Caki2 (cell line): ENCODE measurements around the gene EPB41L5. TPM values are rescaled to one million over a fixed set of nuclear protein-coding genes. Genes with fewer than 3 reads are reported as not detected.
A peak's percentile ranks its signal among the peaks of the same experiment; 100 is the strongest.
"Not testable (repeated sequence)": the region's sequence is repeated elsewhere in the genome, so short reads cannot be mapped to it uniquely, and the experiment has no call there.

Experiments used
- DNase-seq: peaks from one replicate; pipeline ENCODE4 v3.0.0-alpha.2; 2015; ENCODE audit warnings: low read depth
- in situ Hi-C: cut with HindIII; loops from 2 replicates; pipeline ENCODE4 v1.10.0; 2016; ENCODE audit warnings: low sequenced_read_pairs, low pct_unique_long_range_greater_than_20kb, mixed read lengths
- total RNA-seq: library from RNA; depleted of rRNA; stranded (reverse); fragments of >200 nt; shearing (Covaris generic); gene quantifications from 2 replicates; pipeline ENCODE4 v1.2.3, GENCODE V29; 2014; ENCODE audit warnings: low replicate concordance

EPB41L5 gene
- total RNA-seq, 1 experiment from 2014 or later: 4.8 TPM

- in situ Hi-C loops, DNase-seq: not testable (repeated sequence)
Observed at GRCh38 chr2:120068040-120068658, 55.3 kb downstream of the EPB41L5 start.

DNA sequence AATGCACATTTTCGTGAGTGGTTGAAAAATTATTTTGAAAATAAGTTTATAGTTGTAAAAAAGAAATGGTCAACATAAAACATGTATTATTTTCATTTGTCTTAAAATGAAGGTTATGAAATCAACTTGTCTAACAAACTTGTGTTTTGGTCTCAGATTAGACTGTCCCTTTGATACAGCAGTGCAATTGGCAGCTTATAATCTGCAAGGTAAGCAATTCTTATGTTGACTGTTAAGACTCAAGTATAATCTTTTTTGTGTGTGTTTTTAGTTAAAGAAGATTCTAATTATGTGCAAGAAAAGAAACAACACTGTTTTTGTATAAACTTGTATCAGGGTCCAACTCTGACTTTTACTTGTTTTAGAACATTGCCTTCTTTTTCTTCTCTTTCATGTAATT, 62.7 kb downstream of the EPB41L5 start:
- in situ Hi-C loops: no loop called here
- DNase-seq: no peak

GRCh38 chr2:120077896-120078295, 65.0 kb downstream of the EPB41L5 start:
- DNase-seq: no peak
- in situ Hi-C loops: no loop called here

DNA sequence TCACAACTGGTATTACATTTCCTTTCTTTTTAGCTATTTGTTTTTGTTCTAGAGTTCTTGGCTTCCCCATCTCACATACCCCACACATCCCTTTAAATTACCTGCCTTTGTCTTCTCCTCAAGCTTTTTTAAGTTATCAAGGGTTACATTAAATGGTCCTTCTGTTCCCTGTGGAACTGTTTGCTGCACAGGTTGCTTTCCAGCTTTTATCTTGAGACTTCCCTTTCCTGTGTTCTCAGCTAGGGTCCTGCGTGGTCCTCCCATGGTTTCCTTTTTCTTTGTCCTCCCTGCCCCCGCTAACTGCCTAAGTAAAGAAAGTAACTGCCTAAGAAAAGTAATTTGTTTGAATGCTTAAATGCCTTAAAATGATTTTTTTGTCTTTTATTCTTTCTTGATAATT, 66.8 kb downstream of the EPB41L5 start:
- no peak for DNase-seq
- in situ Hi-C loops: no loop called here

GRCh38 chr2:120091436-120091835, 78.6 kb downstream of the EPB41L5 start:
- DNase-seq: no peak
- in situ Hi-C loops: no loop called here

GRCh38 chr2:120094795-120095194, 81.9 kb downstream of the EPB41L5 start:
- no peak for DNase-seq
- in situ Hi-C loops: no loop called here

DNA sequence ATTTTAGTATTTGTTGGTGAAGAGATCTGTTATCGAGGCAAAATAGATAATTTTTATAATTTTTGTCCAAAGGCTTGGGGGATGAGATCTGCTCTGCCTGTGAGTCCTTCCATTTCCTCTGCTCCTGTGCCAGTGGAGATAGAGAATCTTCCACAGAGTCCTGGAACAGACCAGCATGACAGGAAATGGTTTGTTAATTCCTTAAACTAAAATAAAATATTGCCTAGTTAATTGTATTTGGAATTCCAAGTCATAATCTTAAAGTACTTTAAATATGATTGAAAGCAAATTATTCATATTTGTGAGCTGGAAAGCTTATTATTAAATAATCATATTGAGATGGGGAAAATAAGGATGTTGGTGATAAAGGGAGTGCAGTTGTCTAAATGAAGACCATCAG, 87.8 kb downstream of the EPB41L5 start:
- in situ Hi-C loops: no loop called here
- no peak for DNase-seq

DNA sequence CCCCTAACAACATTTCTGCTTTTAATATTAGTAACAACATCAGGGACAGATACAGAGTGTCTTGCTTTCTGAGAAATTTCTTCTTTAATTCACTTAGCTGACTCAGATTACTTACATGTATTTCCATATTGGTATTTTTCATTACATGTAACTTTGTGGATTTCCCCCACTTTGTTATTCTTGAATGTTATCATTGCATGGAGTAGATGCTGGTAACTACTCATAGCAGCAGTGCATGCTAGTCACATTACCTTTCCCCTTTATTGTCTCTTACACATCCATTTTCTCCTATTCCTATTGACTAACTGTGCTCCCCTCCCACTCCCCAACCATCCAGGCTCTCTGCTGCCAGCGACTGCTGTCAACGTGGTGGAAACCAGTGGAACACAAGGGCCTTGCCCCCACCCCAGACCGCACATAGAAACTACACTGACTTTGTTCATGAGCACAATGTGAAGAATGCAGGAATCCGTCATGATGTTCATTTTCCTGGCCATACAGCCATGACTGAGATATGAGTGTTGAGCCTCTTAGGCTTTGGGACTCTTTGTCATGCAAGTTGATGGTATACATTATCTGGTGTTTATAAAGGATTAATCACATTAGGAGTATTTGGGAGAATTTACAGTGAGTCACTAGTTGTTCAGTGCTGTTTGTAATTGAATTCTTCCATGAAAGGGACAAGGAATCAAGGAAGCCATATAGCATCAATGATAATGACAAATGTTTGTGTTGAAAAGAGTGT, 91.0 kb downstream of the EPB41L5 start:
- DNase-seq: no peak
- in situ Hi-C loops: no loop called here

GRCh38 chr2:120104772-120105171, 91.9 kb downstream of the EPB41L5 start:
- DNase-seq: no peak
- in situ Hi-C loops: no loop called here

DNA sequence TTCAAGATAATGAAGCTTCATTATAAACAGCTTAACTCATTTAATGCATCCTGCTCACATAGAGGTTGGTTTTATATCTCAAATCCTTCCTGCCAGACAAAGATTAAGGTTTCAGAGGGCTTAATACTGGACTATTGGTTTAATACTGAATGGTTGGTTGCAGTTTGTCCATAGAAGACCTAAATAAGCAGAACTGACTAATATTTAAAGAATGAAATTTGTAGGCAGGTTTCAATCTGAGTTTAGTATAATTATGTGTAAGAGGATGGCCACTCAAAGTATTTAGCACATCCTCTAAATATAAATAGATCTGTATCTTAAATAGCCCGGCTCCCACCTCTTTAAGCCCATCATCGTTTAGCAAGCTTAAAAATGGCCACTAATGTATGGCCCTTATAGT, 92.5 kb downstream of the EPB41L5 start:
- in situ Hi-C loops: no loop called here
- DNase-seq: no peak

- in situ Hi-C loops: no loop called here
- DNase-seq: peak; percentile 63
Observed at GRCh38 chr2:120108049-120108448, 95.2 kb downstream of the EPB41L5 start.

- DNase-seq: no peak
- in situ Hi-C loops: no loop called here
Observed at GRCh38 chr2:120108749-120109148, 95.9 kb downstream of the EPB41L5 start.

DNA sequence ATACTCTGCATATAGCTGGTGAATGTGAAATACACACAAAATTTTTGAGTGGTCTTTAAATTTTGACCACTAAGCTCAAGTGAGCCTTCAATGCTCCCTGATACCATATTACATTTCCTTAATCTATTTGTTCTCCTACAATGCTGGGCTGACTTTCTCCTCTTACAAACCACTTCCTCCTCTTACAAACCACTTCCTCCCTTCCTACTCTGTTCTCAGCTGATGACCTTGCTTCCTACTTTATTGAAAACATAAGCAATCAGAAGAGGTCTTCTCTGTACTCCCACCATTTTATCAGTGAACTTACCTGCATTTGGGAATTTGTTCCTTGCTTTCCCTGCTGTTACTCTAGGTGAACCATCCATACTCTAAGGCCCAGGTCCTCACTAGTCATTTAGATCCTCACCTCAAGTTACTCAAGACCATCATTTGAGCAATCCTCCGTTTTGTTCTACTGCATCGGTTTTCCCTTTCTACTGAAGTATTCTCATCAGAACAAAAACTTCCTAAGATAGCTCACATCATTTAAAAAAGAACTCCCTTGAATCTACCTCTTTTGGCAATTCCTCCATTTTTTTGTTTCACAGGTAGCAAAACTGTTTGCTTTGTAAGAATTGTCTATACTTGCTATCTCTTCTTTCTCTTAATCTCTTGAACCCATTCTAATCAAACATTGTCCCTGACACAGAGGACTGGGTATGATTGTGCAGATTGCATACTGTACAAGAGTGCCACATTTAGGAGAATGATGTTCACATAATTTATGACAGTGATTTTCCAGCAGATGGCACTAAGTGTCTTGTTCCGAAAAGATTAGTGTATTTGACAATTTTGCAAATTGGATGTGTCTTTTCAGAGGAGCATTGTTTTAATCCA, 96.5 kb downstream of the EPB41L5 start:
- in situ Hi-C loops: no loop called here
- peak; percentile 23 for DNase-seq

GRCh38 chr2:120110062-120110362, 97.1 kb downstream of the EPB41L5 start:
- in situ Hi-C loops: no loop called here
- no peak for DNase-seq

- in situ Hi-C loops: no loop called here
- DNase-seq: no peak
Observed at GRCh38 chr2:120110507-120110906, 97.6 kb downstream of the EPB41L5 start.

DNA sequence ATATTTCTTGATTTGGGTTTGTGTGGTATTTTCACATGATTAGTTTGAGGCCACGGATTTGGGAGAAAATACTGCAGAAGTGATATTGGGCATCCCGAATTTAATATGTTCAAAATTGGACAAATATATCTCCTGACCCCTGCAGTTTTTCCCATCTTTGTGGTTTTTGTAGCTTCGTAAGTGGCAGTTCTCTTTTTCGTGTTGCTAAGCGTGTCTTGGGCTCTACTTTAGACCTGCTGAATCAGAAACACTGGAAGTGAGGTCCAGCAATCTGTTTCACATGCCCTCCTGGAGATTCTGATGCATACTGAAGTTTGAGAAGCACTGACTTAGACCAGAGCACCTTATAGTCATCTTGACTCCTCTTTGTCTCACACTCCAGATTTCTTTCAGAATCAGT, 98.3 kb downstream of the EPB41L5 start:
- no peak for DNase-seq
- in situ Hi-C loops: no loop called here

- no peak for DNase-seq
- in situ Hi-C loops: no loop called here
Observed at GRCh38 chr2:120118018-120118417, 105.1 kb downstream of the EPB41L5 start.

DNA sequence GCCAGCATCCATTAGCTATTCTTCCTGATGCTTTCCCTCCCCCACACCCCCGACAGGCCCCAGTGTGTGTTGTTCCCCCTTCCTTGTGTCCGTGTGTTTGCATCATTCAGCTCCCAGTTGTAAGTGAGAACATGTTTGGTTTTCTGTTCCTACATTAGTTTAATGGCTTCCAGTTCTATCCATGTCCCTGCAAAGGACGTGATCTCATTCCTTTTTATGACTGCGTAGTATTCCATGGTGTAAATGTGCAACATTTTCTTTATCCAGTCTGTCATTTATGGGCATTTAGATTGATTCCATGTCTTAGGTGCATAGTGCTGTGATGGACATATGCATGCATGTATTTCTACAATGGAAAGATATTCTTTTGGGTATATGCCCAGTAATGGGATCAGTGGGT, 105.6 kb downstream of the EPB41L5 start:
- no peak for DNase-seq
- in situ Hi-C loops: no loop called here

GRCh38 chr2:120121337-120121736, 108.5 kb downstream of the EPB41L5 start:
- in situ Hi-C loops, DNase-seq: not testable (repeated sequence)
